Fibroblast of lung (primary cell): ENCODE data around the gene CATSPER2.
"Not testable (repeated sequence)": the region's sequence is repeated elsewhere in the genome, so short reads cannot be mapped to it uniquely, and the experiment has no call there.

Experiments used
- EZH2 ChIP-seq: IDR thresholded peaks from 2 replicates; pipeline ENCODE4 v1.5.1; 2012; ENCODE audit warnings: low read length, control low read depth, mild to moderate bottlenecking; ENCODE audit errors: missing control alignments
- TF ChIP-seq, protein P1 (sequence below), 2 donors: IDR thresholded peaks in 1 of 2; conservative IDR thresholded peaks in 1 of 2; 1 replicate in 1 of 2; 2 replicates in 1 of 2; pipeline ENCODE4 v1.5.1; 2011 to 2012; ENCODE audit warnings: low read length in 2 of 2, control low read depth in 1 of 2, inconsistent platforms in 1 of 2, low read depth in 1 of 2, mild to moderate bottlenecking in 1 of 2

DNA sequence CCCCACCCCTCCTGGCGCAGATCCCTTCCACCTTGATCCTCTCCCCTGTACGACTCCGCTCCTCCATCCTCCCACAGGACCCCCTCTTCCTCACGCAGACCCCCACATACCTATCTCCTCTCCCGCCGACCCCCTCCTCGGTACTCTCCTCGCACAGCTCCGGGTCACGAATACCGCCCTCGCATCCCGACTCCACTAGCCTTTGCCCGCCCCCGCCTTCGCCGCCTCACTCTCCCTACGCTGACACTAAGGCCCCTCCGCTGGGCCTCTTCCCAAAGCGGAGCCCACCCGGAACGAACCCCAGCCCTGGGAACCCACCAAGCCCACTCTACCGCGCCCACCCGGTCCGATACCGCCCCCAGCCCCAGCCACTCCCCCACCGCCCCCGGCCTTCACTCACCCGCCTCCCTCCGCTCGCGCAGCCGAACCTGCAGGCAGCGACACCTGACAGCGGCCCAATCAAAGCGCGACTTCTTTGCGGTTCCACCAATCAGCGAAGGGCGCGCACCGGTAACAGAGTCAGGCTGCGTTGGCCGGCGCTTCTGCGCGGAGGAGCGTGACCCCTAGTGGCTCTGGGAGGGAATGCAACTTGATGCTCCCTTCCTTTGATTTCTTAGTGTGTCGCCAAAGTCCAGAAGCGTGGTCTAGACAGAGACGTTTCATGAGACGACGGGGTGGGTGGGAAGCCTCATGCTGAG, 41.1 kb upstream of the CATSPER2 start:
- TF ChIP-seq, protein P1, sequence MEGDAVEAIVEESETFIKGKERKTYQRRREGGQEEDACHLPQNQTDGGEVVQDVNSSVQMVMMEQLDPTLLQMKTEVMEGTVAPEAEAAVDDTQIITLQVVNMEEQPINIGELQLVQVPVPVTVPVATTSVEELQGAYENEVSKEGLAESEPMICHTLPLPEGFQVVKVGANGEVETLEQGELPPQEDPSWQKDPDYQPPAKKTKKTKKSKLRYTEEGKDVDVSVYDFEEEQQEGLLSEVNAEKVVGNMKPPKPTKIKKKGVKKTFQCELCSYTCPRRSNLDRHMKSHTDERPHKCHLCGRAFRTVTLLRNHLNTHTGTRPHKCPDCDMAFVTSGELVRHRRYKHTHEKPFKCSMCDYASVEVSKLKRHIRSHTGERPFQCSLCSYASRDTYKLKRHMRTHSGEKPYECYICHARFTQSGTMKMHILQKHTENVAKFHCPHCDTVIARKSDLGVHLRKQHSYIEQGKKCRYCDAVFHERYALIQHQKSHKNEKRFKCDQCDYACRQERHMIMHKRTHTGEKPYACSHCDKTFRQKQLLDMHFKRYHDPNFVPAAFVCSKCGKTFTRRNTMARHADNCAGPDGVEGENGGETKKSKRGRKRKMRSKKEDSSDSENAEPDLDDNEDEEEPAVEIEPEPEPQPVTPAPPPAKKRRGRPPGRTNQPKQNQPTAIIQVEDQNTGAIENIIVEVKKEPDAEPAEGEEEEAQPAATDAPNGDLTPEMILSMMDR (conservative IDR thresholded peaks at IDR 0.05 in 1 of 2, IDR thresholded peaks at IDR 0.05 in 1 of 2; ENCODE audit: low read depth in 1 of 2, low read length in 2 of 2) = not testable (repeated sequence)
- TF ChIP-seq EZH2 = not testable (repeated sequence)
